ENCODE measurements around the gene SASH3. TPM values are rescaled to one million over a fixed set of nuclear protein-coding genes. Genes with fewer than 3 reads are reported as not detected.

The SASH3 gene
- 74.9 TPM for total RNA-seq
- long read RNA-seq, transcript SASH3-201 (8 exons, 2,626 nt), result major isoform, 26 of 41 reads
- long read RNA-seq, partial matches to known transcripts, result 12 of 41 reads
- long read RNA-seq, other reads (novel, unspliced or antisense), result 3 of 41 reads

- no peaks in the 10 kb centered on the region for H3K36me3 ChIP-seq
- peak; percentile 59 to 75 for ATAC-seq
- no peaks in the 10 kb centered on the region for H3K9me3 ChIP-seq
- DNase-seq, result peak; percentile 82
- H3K4me3 ChIP-seq, result peak within 1 kb of the TSS; percentile 51
- no peaks in the 10 kb centered on the region for H3K27me3 ChIP-seq (ENCODE audit: low read depth)
- no peaks in the 10 kb centered on the region for H3K4me1 ChIP-seq
- intact Hi-C loops (cut with DNase I), result no loop called here
- TF ChIP-seq CTCF (IDR thresholded peaks at IDR 0.05), result no peak
- peak within 1 kb of the TSS; percentile 73 for H3K27ac ChIP-seq
Measured at GRCh38 chrX:129779747-129780146, at the start of gene SASH3. Gene SASH3 (plus strand): TSS chrX:129779949. CDS start chrX:129780098, 149 bp downstream.

GRCh38 chrX:129731228-129731627 is 48.5 kb upstream of the SASH3 start:
- TF ChIP-seq CTCF (IDR thresholded peaks at IDR 0.05), result no peak
- no peaks in the 10 kb centered on the region for H3K36me3 ChIP-seq
- intact Hi-C loops (cut with DNase I), result no loop called here
- H3K27me3 ChIP-seq (ENCODE audit: low read depth), result no peaks in the 10 kb centered on the region
- H3K27ac ChIP-seq, result no peak overlapping the region
- DNase-seq (no peak), ATAC-seq (no peak)
- no peaks in the 10 kb centered on the region for H3K9me3 ChIP-seq
- no peak overlapping the region for H3K4me3 ChIP-seq
- H3K4me1 ChIP-seq, result no peaks in the 10 kb centered on the region

GRCh38 chrX:129732857-129733256 is 46.9 kb upstream of the SASH3 start:
- intact Hi-C loops (cut with DNase I), result no loop called here
- Histone ChIP-seq H3K27me3 (ENCODE audit: low read depth) (no peaks in the 10 kb centered on the region), H3K4me1 (no peaks in the 10 kb centered on the region), H3K9me3 (no peaks in the 10 kb centered on the region), H3K27ac (no peak overlapping the region), H3K36me3 (no peaks in the 10 kb centered on the region), H3K4me3 (no peak overlapping the region)
- no peak for TF ChIP-seq CTCF (IDR thresholded peaks at IDR 0.05)
- ATAC-seq (no peak), DNase-seq (no peak)

- Histone ChIP-seq H3K27ac (no peak overlapping the region), H3K4me1 (no peaks in the 10 kb centered on the region), H3K27me3 (ENCODE audit: low read depth) (no peaks in the 10 kb centered on the region), H3K36me3 (no peaks in the 10 kb centered on the region), H3K9me3 (no peaks in the 10 kb centered on the region), H3K4me3 (no peak overlapping the region)
- no peak for ATAC-seq
- intact Hi-C loops (cut with DNase I), result no loop called here
- DNase-seq, result no peak
- no peak for TF ChIP-seq CTCF (IDR thresholded peaks at IDR 0.05)
Measured at GRCh38 chrX:129733335-129733734, 46.4 kb upstream of the SASH3 start.

GRCh38 chrX:129736491-129736890 is 43.3 kb upstream of the SASH3 start:
- no peaks in the 10 kb centered on the region for H3K9me3 ChIP-seq
- H3K27ac ChIP-seq, result no peak overlapping the region
- DNase-seq, result no peak
- H3K4me3 ChIP-seq, result no peak overlapping the region
- H3K4me1 ChIP-seq, result no peaks in the 10 kb centered on the region
- H3K27me3 ChIP-seq (ENCODE audit: low read depth), result no peaks in the 10 kb centered on the region
- intact Hi-C loops (cut with DNase I), result no loop called here
- TF ChIP-seq CTCF (IDR thresholded peaks at IDR 0.05), result no peak
- H3K36me3 ChIP-seq, result no peaks in the 10 kb centered on the region
- no peak for ATAC-seq
